ENCODE measurements around the gene DNAI1. TPM values are rescaled to one million over a fixed set of nuclear protein-coding genes. Genes with fewer than 3 reads are reported as not detected.

The DNAI1 gene
- polyA plus RNA-seq, 1 of the 3 experiments (the other 2 are of a cell fraction) = 0.46 TPM

DNA sequence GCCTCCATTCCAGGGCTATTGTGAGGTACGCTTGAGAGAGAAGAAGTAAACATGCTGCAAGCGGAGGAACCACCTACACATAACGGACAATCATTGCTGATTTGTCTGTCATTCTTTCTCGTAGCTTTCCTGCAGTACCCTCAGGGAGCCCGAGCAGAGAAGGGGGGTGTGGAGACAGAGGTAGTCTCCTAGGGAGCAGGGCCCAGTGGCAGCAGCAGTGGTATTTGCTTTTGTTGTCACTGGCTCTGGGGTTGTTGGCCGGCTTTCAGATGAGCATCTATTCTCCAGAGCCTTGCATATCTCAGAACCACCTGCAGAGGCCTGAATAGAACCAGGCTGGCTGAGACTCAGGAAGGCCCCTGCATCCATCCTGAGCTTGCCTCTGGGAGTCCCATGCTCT, 44.3 kb downstream of the DNAI1 start:
- no peaks in the 10 kb centered on the region for H3K9me2 ChIP-seq
- no peaks in the 10 kb centered on the region for H3K36me3 ChIP-seq (replicated peaks in 1 of 2; ENCODE audit: control insufficient read depth in 1 of 2, insufficient read depth in 2 of 2, low read length in 1 of 2)
- no peak overlapping the region for H3K4me3 ChIP-seq (ENCODE audit: low read depth in 2 of 2, low read length in 1 of 2)
- no peaks in the 10 kb centered on the region for H3K9me3 ChIP-seq
- TF ChIP-seq FOXM1 (IDR thresholded peaks at IDR 0.05; ENCODE audit: low read depth) (no peak), TCF12 (IDR thresholded peaks at IDR 0.05) (no peak), GATA2 (CRISPR knock-in tag; IDR thresholded peaks at IDR 0.05) (no peak), EP300 (IDR thresholded peaks at IDR 0.05; ENCODE audit: borderline replicate concordance in 1 of 2, low read depth in 1 of 2, low read length in 1 of 2) (no peak), TAF1 (IDR thresholded peaks at IDR 0.05; ENCODE audit: borderline replicate concordance, low read depth, low read length) (no peak), JUND (IDR thresholded peaks at IDR 0.05) (no peak), RFX5 (IDR thresholded peaks at IDR 0.05; ENCODE audit: low read length) (no peak), REST (IDR thresholded peaks at IDR 0.05; ENCODE audit: low read depth, low read length) (no peak), ELF1 (IDR thresholded peaks at IDR 0.05) (no peak), NFIC (IDR thresholded peaks at IDR 0.05; ENCODE audit: borderline replicate concordance) (no peak), MEF2A (IDR thresholded peaks at IDR 0.05; ENCODE audit: borderline replicate concordance, low read depth) (no peak), FOSL2 (IDR thresholded peaks at IDR 0.05; ENCODE audit: borderline replicate concordance, low read depth) (no peak), IRF3 (IDR thresholded peaks at IDR 0.05; ENCODE audit: low read depth, low read length) (no peak), TEAD4 (IDR thresholded peaks at IDR 0.05; ENCODE audit: borderline replicate concordance, insufficient read depth) (no peak)
- TF ChIP-seq, protein P1, sequence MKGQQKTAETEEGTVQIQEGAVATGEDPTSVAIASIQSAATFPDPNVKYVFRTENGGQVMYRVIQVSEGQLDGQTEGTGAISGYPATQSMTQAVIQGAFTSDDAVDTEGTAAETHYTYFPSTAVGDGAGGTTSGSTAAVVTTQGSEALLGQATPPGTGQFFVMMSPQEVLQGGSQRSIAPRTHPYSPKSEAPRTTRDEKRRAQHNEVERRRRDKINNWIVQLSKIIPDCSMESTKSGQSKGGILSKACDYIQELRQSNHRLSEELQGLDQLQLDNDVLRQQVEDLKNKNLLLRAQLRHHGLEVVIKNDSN (IDR thresholded peaks at IDR 0.05; ENCODE audit: borderline replicate concordance, low read depth) = no peak
- DNase-seq = no peak
- H3K27me3 ChIP-seq (ENCODE audit: insufficient read depth) = no peaks in the 10 kb centered on the region
- CTCF ChIA-PET = interaction anchor here (0.6 to 9.5 kb wide), 12 partner anchors 9 to 169 kb away, joined by 3 to 155 read pairs (median 20); no protein-coding TSS in a partner anchor
- POLR2A ChIA-PET = no interaction called here
- no peak overlapping the region for H3K27ac ChIP-seq (ENCODE audit: low read depth in 2 of 2, low read length in 1 of 2)
- no peaks in the 10 kb centered on the region for H3K79me2 ChIP-seq (ENCODE audit: insufficient read depth)
- WGBS (ENCODE audit: low lambda C conversion rate) = 63% methylated on average over 5 of the region's 6 CpGs
- no peak overlapping the region for H2AFZ ChIP-seq (ENCODE audit: low read depth)
- no peak overlapping the region for H3K9ac ChIP-seq
- H3K4me2 ChIP-seq = no peak overlapping the region
- H4K20me1 ChIP-seq (ENCODE audit: insufficient read depth) = no peaks in the 10 kb centered on the region
- H3F3A ChIP-seq (replicated peaks; ENCODE audit: insufficient read depth) = no peaks in the 10 kb centered on the region
- peaks cover 0 to 6% of the 10 kb centered on the region in 2 experiments; a peak in 1 of 4 replicates for H3K4me1 ChIP-seq (ENCODE audit: control insufficient read depth in 1 of 2, insufficient read depth in 2 of 2, low read depth in 1 of 2, low read length in 1 of 2)
